K562 (cell line): ENCODE data around the gene RNH1. TPM values are rescaled to one million over a fixed set of nuclear protein-coding genes. Genes with fewer than 3 reads are reported as not detected.

Experiments
- ATAC-seq: fragments of 200-7000 bp; cut with Tn5 transposase; 3 replicates; pipeline ENCODE4 v1.9.1; 2020; ENCODE audit warnings: moderate library complexity
- BruUV-seq: library from RNA; stranded (reverse); fragments of 400-500 nt; replicated peaks from 2 replicates; lab custom pipeline; 2021; lab: Mats Ljungman, UMichigan
- CTCF ChIA-PET: fragments of 300-600 bp; formaldehyde crosslinking; extraction: SDS; loops from one replicate; lab custom pipeline; 2021; ENCODE audit warnings: low intra/inter-chr PET ratio; lab: Yijun Ruan, JAX
- POLR2A ChIA-PET: fragments of 300-600, 350-650 bp; sonication (Branson Sonifier 250); formaldehyde crosslinking; extraction: SDS; loops from one replicate; lab custom pipeline; 2021; ENCODE audit warnings: antibody characterized with exemption, inconsistent platforms; lab: Yijun Ruan, JAX
- DNase-seq, 4 experiments: peaks; one replicate each; pipeline versions ENCODE4 v3.0.0 to v3.0.0-alpha.2; 2011 to 2018; ENCODE audit warnings: low spot score in 3 of 4, mixed read lengths in 3 of 4; ENCODE audit errors: extremely low read depth in 1 of 4
- FAIRE-seq: peaks from 2 replicates; lab custom pipeline; 2011; peaks lifted over from hg19 to GRCh38; lab: Jason Lieb, UNC
- H2AFZ ChIP-seq: 2 replicates; pipeline ENCODE4 v1.6.0; 2011; ENCODE audit warnings: low read depth, low read length, control low read depth, inconsistent platforms
- H3K27ac ChIP-seq: fragments of 200-600 bp; 3 replicates; pipeline ENCODE4 v1.8.0; 2011; ENCODE audit warnings: low read depth, mild to moderate bottlenecking, control low read depth, inconsistent platforms, low read length, moderate library complexity, mixed read lengths; ENCODE audit errors: extremely low read depth
- H3K27me3 ChIP-seq, 2 experiments: fragments of 300-600 bp in 1 of 2; 2 replicates in 1 of 2; 3 replicates in 1 of 2; pipeline versions ENCODE4 v1.6.0 to v1.8.0; 2011; ENCODE audit warnings: inconsistent platforms in 2 of 2, low read length in 2 of 2, mild to moderate bottlenecking in 1 of 2, mixed read lengths in 1 of 2, moderate library complexity in 1 of 2; ENCODE audit not compliant: control insufficient read depth in 2 of 2, insufficient read depth in 2 of 2
- H3K36me3 ChIP-seq: fragments of 300-600 bp; 3 replicates; pipeline ENCODE4 v1.8.0; 2011; ENCODE audit warnings: mild to moderate bottlenecking, low read length, inconsistent platforms; ENCODE audit not compliant: control insufficient read depth, insufficient read depth
- H3K4me1 ChIP-seq, 2 experiments: fragments of 200-600 bp in 1 of 2; replicated peaks in 1 of 2; 2 replicates in 1 of 2; 3 replicates in 1 of 2; pipeline versions ENCODE4 v1.5.1 to v1.8.0; 2011; ENCODE audit warnings: inconsistent platforms in 2 of 2, low read length in 2 of 2, mild to moderate bottlenecking in 1 of 2, mixed read lengths in 1 of 2, moderate library complexity in 1 of 2; ENCODE audit not compliant: control insufficient read depth in 2 of 2, insufficient read depth in 2 of 2
- H3K4me2 ChIP-seq: 2 replicates; pipeline ENCODE4 v1.6.1; 2011; ENCODE audit warnings: low read length, control low read depth, inconsistent platforms, mixed read lengths; ENCODE audit not compliant: insufficient read depth
- H3K4me3 ChIP-seq: fragments of 200-600 bp; sonication (generic), shearing (Covaris generic); 2 replicates; pipeline ENCODE4 v1.5.1; 2016; ENCODE audit warnings: control low read depth, inconsistent platforms
- H3K79me2 ChIP-seq: fragments of 200-600 bp; 3 replicates; pipeline ENCODE4 v1.8.0; 2011; ENCODE audit warnings: low read length, inconsistent platforms; ENCODE audit not compliant: control insufficient read depth, insufficient read depth
- H3K9ac ChIP-seq, 2 experiments: 2 replicates each; pipeline versions ENCODE4 v1.6.0 to v1.6.1; 2011; ENCODE audit warnings: low read depth in 2 of 2, low read length in 2 of 2, control low read depth in 1 of 2, inconsistent platforms in 1 of 2, mild to moderate bottlenecking in 1 of 2, mixed read lengths in 1 of 2; ENCODE audit not compliant: insufficient read depth in 1 of 2
- H3K9me1 ChIP-seq: one replicate; pipeline ENCODE4 v1.6.0; 2011; ENCODE audit warnings: inconsistent platforms, mild to moderate bottlenecking, low read length, moderate library complexity; ENCODE audit not compliant: control insufficient read depth, insufficient read depth
- H3K9me3 ChIP-seq: replicated peaks from 2 replicates; pipeline ENCODE4 v1.5.1; 2011; ENCODE audit warnings: low read depth, low read length, inconsistent platforms; ENCODE audit not compliant: control insufficient read depth, insufficient read depth
- H4K20me1 ChIP-seq: replicated peaks from 2 replicates; pipeline ENCODE4 v1.6.1; 2011; ENCODE audit warnings: low read length, inconsistent platforms, mixed read lengths; ENCODE audit not compliant: control insufficient read depth, insufficient read depth
- CREM ChIP-seq: IDR thresholded peaks from 2 replicates; pipeline ENCODE4 v1.6.1; 2014; ENCODE audit warnings: antibody characterized with exemption, low read depth
- EP300 ChIP-seq: IDR thresholded peaks from 2 replicates; pipeline ENCODE4 v1.6.1; 2012; ENCODE audit warnings: low read length, improper control_type of control experiment
- ETV5 ChIP-seq: sonication (generic); formaldehyde crosslinking; IDR thresholded peaks from 2 replicates; pipeline ENCODE4 v1.4.0; 2020; ENCODE audit warnings: low read depth, mild to moderate bottlenecking, missing genetic modification reagents
- HMGN3 ChIP-seq: IDR thresholded peaks from 2 replicates; pipeline ENCODE4 v1.6.1; 2011; ENCODE audit warnings: borderline replicate concordance, low read depth, mild to moderate bottlenecking, mixed read lengths, low read length; ENCODE audit not compliant: insufficient read length; ENCODE audit errors: extremely low read depth
- MAFF ChIP-seq: IDR thresholded peaks from 2 replicates; pipeline ENCODE4 v1.6.1; 2012; ENCODE audit warnings: low read length, improper control_type of control experiment
- PHB ChIP-seq: fragments of 250-450 bp; sonication (Bioruptor Pico); IDR thresholded peaks from 2 replicates; pipeline ENCODE4 v1.5.0; 2021
- POLR2G ChIP-seq: fragments of 200-400 bp; formaldehyde crosslinking; IDR thresholded peaks from 2 replicates; pipeline ENCODE4 v1.6.1; 2017; ENCODE audit warnings: low read depth, mild to moderate bottlenecking, antibody characterized with exemption, low read length, moderate library complexity
- PREB ChIP-seq: sonication (generic); formaldehyde crosslinking; IDR thresholded peaks from 2 replicates; pipeline ENCODE4 v1.8.1; 2023; ENCODE audit warnings: mild to moderate bottlenecking, missing genetic modification reagents
- SIN3B ChIP-seq: fragments of 450-650 bp; IDR thresholded peaks from 2 replicates; pipeline ENCODE4 v1.6.1; 2017; ENCODE audit warnings: low read depth, mild to moderate bottlenecking, moderate library complexity
- SP2 ChIP-seq: IDR thresholded peaks from 2 replicates; pipeline ENCODE4 v1.6.1; 2011; ENCODE audit warnings: mild to moderate bottlenecking, low read depth, low read length, moderate library complexity; ENCODE audit not compliant: poor library complexity, severe bottlenecking; ENCODE audit errors: extremely low read depth
- STAT5A ChIP-seq: IDR thresholded peaks from 2 replicates; pipeline ENCODE4 v1.6.1; 2012; ENCODE audit warnings: low read length, inconsistent platforms, borderline replicate concordance
- WGBS: fragments of 100-300 bp; shearing (Covaris generic); methylation state at CpG from one replicate; pipeline ENCODE4 v1.1.6; 2016; ENCODE audit warnings: low coverage, mixed read lengths; ENCODE audit not compliant: insufficient coverage; ENCODE audit errors: missing lambda C conversion rate; 5-methylcytosine and 5-hydroxymethylcytosine counted together
- in situ Hi-C: fragments of 300-500 bp; cut with MboI; formaldehyde crosslinking; loops from 4 replicates; pipeline ENCODE4 v1.15.0; 2018; ENCODE audit warnings: inconsistent platforms, mixed read lengths
- intact Hi-C: fragments of 100-400 bp; cut with micrococcal nuclease; formaldehyde crosslinking; loops from 2 replicates; pipeline ENCODE4 v1.14.2; 2022
- polyA plus RNA-seq, 8 experiments: library from polyadenylated mRNA; depleted of rRNA in 4 of 8; stranded (reverse) in 5 of 8; unstranded in 3 of 8; fragments of >200 nt; fragmentation: Nextera tagmentation in 2 of 8; fragmentation: Illumina TruSeq in 1 of 8; extraction: Ambion mirVana in 2 of 8; extraction: Trizol in 1 of 8; gene quantifications; 2 replicates each; pipeline versions ENCODE4 v1.2.1 to v1.2.3, GENCODE V29; 2011 to 2014; ENCODE audit warnings: inconsistent platforms in 1 of 8, missing spikeins in 1 of 8
- total RNA-seq, 7 experiments: library from RNA; depleted of rRNA in 6 of 7; stranded (reverse); fragments of >200 nt in 6 of 7; fragmentation: Illumina TruSeq in 2 of 7; extraction: Trizol in 2 of 7; gene quantifications; 2 replicates each; pipeline versions ENCODE4 v1.2.1 to v1.2.3, GENCODE V29; 2011 to 2021; ENCODE audit warnings: low replicate concordance in 1 of 7

The RNH1 gene
- total and polyA plus RNA-seq, 9 of the 15 experiments (the other 6 are each of a cell fraction or from before 2014, with no cell fraction given): 2.5 to 160 (median 44.3) TPM

- FAIRE-seq (peak; percentile 67), ATAC-seq (peak; percentile 29), DNase-seq (peak in 2 of 4 experiments; percentile 14 to 25)
- no TSS peak for BruUV-seq
- peaks cover 8% of the 10 kb centered on the region for H3K79me2 ChIP-seq
- WGBS: 68% methylated on average over 26 of the region's 29 CpGs
- H3K4me1 ChIP-seq: peaks cover under 1 to 60% of the 10 kb centered on the region in 2 experiments; a peak in 3 of 5 replicates
- H3K4me3 ChIP-seq: no peak overlapping the region
- ChIA-PET CTCF (no interaction called here), POLR2A (no interaction called here)
- no peaks in the 10 kb centered on the region for H3K9me3 ChIP-seq
- no peak overlapping the region for H2AFZ ChIP-seq
- in situ Hi-C loops (no loop called here), intact Hi-C loops (no loop called here)
- H3K4me2 ChIP-seq: no peak overlapping the region
- H3K27me3 ChIP-seq: no peaks in the 10 kb centered on the region
- H3K36me3 ChIP-seq: peaks cover 31% of the 10 kb centered on the region; the same call in 1 of the 3 replicates
- no peaks in the 10 kb centered on the region for H3K9me1 ChIP-seq
- H3K27ac ChIP-seq: no peak overlapping the region
- H3K9ac ChIP-seq: peak overlapping the region in 1 of 2 experiments; percentile 23; a peak in 2 of 4 replicates
- no peaks in the 10 kb centered on the region for H4K20me1 ChIP-seq
- TF ChIP-seq SIN3B: no peak
- no peak for TF ChIP-seq STAT5A
- TF ChIP-seq ETV5: no peak
- TF ChIP-seq PHB (CRISPR knock-in tag): no peak
- TF ChIP-seq PREB: no peak
- 0 out of 2 replicates have a peak, but pooled peaks have one; percentile 5 for TF ChIP-seq CREM
- no peak for TF ChIP-seq HMGN3
- no peak for TF ChIP-seq EP300
- no peak for TF ChIP-seq SP2
- TF ChIP-seq MAFF: no peak
- peak; percentile 22; the same call in 1 of the 2 replicates for TF ChIP-seq POLR2G
Observed at GRCh38 chr11:528815-529727, 22.0 kb upstream of the RNH1 start.
